ENCODE data around the gene ADAMTSL4.

The ADAMTSL4 gene

GRCh38 chr1:150548632-150549495 lies at the start of gene ADAMTSL4:
Gene ADAMTSL4 (plus strand): TSS chr1:150549408. CDS start chr1:150552289, 2,881 bp downstream.
- no peak for DNase-seq (ENCODE audit: low read depth in 1 of 2, low spot score in 1 of 2)

- DNase-seq (ENCODE audit: low read depth in 1 of 2, low spot score in 1 of 2), result no peak
These were observed 43.8 kb upstream of the ADAMTSL4 start for GRCh38 chr1:150505431-150505830.

- DNase-seq (ENCODE audit: low read depth in 1 of 2, low spot score in 1 of 2), result no peak
These were observed 41.0 kb upstream of the ADAMTSL4 start, which contains the start of gene ECM1 for GRCh38 chr1:150507912-150508864. Gene ECM1 (plus strand): TSS chr1:150508109. CDS start chr1:150508210, 101 bp downstream.

GRCh38 chr1:150508982-150509381 lies 40.2 kb upstream of the ADAMTSL4 start:
- no peak for DNase-seq (ENCODE audit: low read depth in 1 of 2, low spot score in 1 of 2)

DNA sequence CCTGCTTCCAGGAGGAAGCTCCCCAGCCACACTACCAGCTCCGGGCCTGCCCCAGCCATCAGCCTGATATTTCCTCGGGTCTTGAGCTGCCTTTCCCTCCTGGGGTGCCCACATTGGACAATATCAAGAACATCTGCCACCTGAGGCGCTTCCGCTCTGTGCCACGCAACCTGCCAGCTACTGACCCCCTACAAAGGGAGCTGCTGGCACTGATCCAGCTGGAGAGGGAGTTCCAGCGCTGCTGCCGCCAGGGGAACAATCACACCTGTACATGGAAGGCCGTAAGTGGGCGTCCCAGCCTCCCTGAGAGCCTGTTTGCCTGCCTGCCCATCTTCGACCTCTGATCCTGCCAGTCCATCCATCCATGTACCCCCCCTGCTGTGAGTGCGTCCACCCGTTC lies 37.7 kb upstream of the ADAMTSL4 start:
- DNase-seq (ENCODE audit: low read depth in 1 of 2, low spot score in 1 of 2), result no peak

- no peak for DNase-seq (ENCODE audit: low read depth in 1 of 2, low spot score in 1 of 2)
These were observed 37.1 kb upstream of the ADAMTSL4 start for GRCh38 chr1:150511985-150512660.

- DNase-seq (ENCODE audit: low read depth in 1 of 2, low spot score in 1 of 2), result no peak
These were observed 36.4 kb upstream of the ADAMTSL4 start for GRCh38 chr1:150512846-150513245.

- no peak for DNase-seq (ENCODE audit: low read depth in 1 of 2, low spot score in 1 of 2)
These were observed 35.8 kb upstream of the ADAMTSL4 start for GRCh38 chr1:150513351-150513791.

DNA sequence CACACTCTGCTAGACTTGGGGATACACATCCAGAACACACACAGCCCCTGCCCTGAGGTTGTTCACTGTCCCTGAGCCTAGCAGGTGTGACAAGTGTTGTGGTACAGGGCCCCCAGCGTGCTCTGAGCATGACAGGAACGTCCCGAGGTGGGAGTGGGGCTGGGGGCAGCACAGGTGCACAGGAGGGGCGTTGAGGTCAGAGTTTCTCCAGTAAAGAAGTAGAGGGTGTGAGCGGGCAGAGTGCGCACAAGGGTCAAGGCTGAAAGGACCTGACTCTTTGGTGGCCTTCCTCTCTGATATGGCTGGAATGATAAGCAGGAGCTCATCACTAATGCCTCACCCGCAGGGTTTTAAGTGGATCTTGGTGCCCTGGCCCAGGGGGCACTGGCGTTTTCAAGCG lies 34.9 kb upstream of the ADAMTSL4 start:
- no peak for DNase-seq (ENCODE audit: low read depth in 1 of 2, low spot score in 1 of 2)

GRCh38 chr1:150514913-150515327 lies 34.3 kb upstream of the ADAMTSL4 start:
- no peak for DNase-seq (ENCODE audit: low read depth in 1 of 2, low spot score in 1 of 2)

DNA sequence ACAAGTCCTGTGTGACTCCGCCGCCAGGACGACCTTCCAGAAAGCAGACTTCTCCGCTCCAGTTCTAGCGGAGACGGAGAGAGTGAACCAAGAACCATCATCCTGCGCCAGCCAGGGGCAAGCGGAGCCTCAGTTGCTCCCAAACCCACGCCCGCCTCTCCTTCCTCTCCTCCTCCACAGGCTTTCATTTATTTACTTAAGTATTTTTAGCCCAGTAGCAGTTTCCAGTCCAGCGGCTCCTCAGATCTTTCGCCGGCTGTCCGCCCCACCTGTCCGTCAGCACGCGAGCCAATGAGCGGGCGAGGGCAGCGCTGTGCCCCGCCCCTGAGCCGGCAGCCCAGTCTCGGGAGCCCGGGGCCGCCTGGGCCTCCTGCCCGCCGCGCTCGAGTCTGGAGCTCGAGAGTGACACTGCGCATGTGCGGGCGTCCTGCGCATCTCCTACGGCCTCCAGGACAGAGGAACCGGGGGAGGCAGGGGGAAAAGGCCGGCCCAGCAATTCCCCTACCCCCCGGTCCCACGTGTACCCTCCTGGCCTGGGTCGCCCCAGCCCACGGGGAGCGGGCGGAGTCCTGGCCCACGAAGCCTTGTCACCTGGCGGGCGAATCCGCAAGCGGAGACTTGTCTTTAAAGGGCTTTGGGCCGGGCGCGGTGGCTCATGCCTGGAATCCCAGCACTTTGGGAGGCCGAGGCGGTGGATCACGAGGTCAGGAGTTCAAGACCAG lies 33.7 kb upstream of the ADAMTSL4 start, which contains the start of gene FALEC:
Gene FALEC (plus strand): TSS at position 425 of the 722 bp plus-strand sequence.
- DNase-seq (ENCODE audit: low read depth in 1 of 2, low spot score in 1 of 2), result peak; percentile 73 to 86

- DNase-seq (ENCODE audit: low read depth in 1 of 2, low spot score in 1 of 2), result no peak
These were observed 33.1 kb upstream of the ADAMTSL4 start for GRCh38 chr1:150516050-150516591.

DNA sequence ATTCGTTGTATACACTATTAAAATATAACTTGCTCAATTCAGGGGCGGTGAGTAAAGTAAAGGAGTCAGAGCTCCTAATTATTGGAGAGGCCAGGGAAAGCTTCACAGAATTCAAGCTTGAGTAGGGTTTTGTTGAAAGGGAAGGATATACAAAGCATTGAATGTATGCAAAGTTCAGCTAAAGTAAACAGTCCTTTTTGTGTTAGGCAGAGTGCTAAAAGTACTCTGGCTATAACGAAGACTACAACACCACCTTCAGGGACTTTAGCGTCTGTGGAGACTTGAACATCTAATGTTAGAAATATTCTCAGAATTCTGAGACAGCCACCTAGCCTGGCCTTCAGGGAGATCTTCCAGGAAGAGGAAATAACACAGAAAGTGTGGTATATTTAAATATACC lies 32.6 kb upstream of the ADAMTSL4 start:
- no peak for DNase-seq (ENCODE audit: low read depth in 1 of 2, low spot score in 1 of 2)

- DNase-seq (ENCODE audit: low read depth in 1 of 2, low spot score in 1 of 2), result no peak
These were observed 27.8 kb upstream of the ADAMTSL4 start for GRCh38 chr1:150521196-150521968.

DNA sequence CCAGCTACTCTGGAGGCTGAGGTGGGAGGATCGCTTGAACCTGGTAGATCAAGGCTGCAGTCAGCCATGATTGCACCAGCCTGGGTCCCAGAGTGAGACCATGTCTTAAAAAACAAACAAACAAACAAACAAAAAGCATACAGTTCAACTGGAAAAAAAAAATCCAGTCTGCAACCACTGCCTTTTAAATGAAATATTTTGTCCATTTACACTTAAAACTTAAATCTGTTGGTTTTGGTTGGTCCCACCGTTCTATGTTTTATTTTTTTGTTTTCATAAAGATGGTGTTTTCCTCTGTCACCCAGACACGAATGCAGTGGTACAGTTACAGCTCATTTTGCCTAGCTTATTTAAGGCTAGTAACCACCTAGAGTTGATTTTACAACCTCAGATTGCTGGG lies 23.9 kb upstream of the ADAMTSL4 start:
- no peak for DNase-seq (ENCODE audit: low read depth in 1 of 2, low spot score in 1 of 2)

DNA sequence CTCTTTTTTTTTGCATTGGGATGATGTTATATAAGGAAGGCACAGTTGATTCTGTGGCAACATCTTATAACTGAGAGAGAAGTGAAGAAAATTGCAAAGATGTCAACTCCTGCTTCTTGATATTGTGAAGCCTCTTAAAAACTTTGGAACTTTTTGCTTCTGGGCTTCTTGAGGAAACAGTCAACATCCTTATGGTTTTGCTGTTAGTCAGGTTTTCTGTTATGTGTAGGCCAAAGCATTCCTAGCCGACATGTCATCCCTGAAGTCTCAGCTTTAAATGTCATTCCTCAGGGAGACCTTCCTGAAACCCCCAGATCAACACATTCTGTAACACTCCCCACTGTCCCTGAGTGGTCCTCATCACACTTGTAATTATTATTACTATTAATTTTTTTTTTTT lies 21.0 kb upstream of the ADAMTSL4 start:
- no peak for DNase-seq (ENCODE audit: low read depth in 1 of 2, low spot score in 1 of 2)

DNA sequence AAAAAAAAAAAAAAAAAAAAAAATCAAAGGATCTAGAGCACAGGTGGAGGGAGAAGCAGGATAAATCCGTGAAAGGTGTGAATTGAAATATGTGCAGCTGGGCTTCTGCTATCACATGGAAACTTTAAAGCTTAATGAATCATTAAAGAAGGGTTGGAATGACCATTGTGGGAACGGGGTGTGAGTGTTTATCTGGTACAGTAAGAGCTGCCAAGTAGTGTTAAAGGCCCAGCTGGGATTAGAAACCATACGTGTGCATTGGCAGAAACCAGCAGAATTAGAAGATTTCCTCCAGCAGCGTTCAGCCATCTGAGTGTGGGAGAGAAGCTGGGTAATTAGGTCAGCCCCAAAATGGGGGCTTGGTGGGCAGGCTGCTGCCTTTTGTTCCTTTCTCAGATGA lies 20.2 kb upstream of the ADAMTSL4 start:
- no peak for DNase-seq (ENCODE audit: low read depth in 1 of 2, low spot score in 1 of 2)

GRCh38 chr1:150530491-150531159 lies 18.6 kb upstream of the ADAMTSL4 start:
- DNase-seq (ENCODE audit: low read depth in 1 of 2, low spot score in 1 of 2), result no peak

DNA sequence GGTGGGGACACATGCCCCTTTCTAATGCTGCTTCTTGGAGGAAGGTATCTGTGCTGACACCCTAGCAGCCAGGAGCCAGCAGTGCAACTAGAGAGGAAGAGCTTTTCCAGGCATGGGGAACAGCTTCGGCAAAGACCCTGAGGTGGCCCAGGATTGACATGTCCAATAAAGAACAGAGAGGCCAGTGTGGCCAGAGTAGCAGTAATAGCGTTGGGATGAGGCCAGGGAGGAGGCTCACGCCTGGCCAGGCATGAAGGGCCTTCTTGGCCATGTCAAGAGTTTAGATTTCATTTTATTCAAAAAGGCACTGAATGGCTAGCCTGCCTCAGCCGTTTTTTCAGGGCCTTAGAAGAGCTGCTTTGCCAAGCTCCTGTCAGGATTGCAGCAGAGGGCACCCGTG lies 16.3 kb upstream of the ADAMTSL4 start:
- no peak for DNase-seq (ENCODE audit: low read depth in 1 of 2, low spot score in 1 of 2)

Data from activated T-helper 1 cell treated with anti-CD3 and anti-CD28 coated beads, Interleukin-2, amount 50 U/mL, for 16 hours (primary cell).